ENCODE measurements around the gene ACD.
"Not testable (repeated sequence)": the region's sequence is repeated elsewhere in the genome, so short reads cannot be mapped to it uniquely, and the experiment has no call there.

Gene ACD

DNA sequence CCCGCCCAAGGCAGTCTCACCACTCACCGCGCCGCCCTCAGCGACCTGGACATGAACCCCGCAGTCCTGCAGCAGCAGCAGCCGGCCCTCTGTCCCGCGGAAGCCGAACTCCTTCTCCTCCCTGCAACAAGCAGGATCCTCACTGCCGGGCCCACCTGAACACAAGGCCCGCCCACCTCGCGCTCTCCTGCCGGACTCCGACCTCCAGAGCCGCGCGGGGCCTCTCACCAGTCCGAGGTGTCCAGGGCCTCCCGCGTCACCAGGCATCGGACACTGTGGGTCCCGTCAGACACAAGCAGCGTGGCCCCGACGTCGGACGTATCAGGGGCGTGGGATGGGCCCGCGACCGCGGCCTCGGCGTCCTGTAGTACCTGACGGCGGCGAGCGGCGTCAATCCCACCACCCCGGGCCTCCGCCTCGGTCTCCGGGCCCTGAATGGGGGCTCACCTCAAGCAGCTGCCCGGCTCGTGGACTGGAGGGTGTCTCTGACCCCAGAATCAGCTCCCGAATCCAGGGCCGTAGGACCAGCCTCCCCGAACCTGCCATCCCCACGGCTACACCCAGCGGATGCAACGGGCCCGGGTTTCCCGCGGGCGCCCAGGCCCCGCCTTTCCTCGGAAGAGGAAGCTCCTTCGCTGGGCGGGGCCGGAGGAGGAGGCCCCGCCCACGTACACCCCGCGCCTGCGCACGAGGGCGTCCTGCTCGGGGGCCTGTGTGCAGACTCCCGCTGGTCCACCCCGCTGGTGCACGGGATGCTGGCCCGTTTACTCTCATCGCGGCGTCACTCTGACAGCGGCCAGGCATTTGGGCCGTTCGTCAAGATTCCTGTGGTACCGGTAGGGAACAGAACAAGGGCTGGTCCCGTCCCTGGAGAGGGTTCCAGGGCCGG is at the start of gene ACD:
Gene ACD, minus strand, starts transcription at position 586 of the 889 bp plus-strand sequence. Its CDS starts 40 bp downstream, at position 546.
- no peak for DNase-seq

DNA sequence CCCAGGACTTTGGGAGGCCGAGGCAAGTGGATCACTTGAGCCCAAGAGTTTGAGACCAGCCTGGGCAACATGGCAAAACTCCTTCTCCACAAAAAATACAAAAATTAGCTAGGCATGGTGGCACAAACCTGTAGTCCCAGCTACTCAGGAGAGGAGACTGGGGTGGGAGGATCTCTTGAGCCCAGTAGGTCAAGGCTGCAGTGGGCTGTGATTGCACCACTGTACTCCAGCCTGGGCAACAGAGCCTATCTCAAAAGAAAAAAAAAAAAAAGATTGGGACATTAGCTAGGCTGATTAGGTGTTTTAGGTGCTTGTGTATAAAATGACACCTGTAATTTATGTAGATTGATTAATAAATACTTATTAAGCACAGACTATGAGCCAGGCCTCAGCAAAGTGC is 49.0 kb upstream of the ACD start:
- DNase-seq = no peak

DNA sequence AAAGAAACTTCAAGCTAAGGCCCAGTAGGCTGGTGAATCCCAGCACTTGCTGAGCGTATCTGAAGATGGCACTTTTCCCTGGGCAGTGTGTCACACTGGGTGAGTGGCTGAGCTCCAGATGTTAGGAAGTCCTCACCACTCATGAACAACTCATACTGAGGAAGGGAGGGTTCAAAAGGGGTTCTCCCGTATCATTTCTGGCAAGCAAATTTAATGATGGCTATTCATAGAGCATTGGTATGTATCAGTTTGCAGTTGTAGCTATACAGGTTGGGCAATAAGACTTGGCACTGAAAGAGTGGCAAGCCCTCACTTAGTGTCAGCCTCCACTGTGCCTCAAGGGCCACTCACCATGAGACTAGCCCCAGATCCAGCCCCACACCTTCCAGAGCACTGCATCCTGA is 48.3 kb upstream of the ACD start:
- DNase-seq = no peak

DNA sequence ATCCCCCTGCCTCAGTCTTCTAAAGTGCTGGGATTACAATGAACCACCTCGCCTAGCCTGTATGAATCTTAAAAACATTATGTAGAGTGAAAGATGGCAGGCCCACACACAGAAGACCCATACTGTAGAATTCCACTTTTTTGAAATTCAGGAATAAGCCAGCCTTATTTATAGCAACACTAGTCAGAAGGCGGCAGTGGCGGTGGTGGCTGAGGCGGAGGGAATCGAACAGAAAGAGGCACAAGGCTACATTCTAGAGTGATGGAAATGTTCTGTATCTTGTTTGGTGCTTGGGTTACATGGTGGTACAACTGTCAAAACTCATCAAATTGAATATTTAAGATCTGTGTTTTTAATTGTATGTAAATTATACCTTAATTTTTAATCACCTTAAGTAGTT is 47.7 kb upstream of the ACD start:
- DNase-seq = no peak

DNA sequence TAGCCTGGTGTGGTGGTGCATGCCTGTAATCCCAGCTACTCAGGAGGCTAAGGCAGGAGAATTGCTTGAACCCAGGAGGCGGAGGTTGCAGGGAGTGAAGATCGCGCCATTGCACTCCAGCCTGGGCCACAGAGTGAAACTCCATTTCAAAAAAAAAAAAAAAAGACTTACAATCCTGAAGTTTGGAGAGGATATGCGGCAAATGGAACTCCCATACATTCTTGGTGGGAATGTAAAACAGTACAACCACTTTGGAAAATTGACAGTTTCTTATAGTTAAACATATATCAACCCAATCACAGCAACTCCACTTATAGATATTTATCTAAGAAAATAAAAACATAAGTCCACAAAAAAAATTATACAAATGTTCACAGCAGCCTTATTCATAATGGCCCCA is 47.1 kb upstream of the ACD start:
- no peak for DNase-seq

DNA sequence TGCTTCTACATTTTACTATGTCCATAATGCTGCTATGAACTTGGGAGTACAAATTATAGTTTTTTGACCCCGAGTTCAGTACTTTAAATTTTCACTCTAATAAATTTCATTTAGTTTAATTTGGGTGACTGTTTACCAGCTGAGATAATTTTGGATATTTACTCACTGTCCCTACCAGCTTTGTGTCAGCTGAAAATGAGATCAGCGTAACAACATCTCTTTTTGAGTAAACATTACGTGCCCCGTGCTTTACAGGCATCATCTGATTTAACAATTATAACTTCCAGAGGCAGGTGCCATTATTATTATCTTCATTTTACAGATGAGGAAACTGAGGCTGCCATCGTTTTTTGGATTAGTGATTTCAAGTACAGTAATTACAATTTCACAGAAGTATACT is 44.0 kb upstream of the ACD start:
- no peak for DNase-seq

DNA sequence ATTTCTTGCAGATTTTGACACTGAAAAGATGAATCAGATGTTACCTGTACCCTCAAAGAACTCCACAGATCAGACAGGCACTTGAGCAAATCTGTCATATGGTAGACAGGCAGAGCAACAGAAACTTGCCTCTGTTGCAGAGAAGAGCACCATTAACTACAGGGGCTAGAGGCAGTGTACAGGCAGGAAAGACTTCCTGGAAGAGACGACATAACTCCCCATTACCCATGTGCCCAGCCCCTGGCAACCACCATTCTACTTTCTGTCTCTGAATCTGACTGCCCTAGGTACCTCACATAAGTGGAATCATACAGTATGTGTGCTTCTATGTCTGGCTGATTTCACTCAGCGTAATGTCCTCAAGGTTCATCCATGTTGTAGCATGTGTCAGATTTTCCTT is 43.6 kb upstream of the ACD start:
- DNase-seq = no peak

DNA sequence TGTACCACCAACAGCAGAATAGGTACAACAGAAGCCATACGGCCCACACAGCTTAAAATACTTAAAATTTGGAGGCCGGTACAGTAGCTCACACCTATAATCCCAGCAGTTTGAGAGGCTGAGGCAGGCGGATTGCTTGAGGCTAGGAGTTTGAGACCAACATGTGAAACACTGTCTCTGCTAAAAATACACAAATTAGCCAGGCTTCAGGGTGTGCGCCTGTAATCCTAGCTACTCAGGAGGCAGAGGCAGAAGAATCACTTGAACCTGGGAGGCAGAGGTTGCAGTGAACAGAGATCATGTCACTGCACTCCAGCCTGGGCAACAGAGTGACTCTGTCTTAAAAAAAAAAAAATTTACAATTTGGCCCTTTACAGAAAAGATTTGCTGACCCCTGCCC is 42.1 kb upstream of the ACD start:
- DNase-seq = no peak

DNA sequence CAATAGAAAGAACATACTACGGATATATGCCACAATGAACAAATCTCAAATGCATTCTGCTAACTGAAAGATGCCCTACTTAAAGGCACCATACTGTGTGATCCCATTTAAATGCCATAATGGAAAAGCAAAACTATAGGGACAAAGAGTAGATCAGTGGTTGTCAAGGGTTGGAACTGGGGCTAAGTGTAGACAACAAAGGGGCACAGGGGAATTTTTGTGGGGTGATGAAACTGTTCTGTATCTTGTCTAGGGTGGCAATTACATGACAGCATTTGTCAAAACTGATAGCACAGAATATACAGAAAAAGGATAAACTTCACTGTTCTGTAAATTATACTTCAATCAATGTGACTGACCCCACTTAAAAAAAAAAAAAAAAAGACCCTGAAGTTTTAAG is 41.4 kb upstream of the ACD start:
- no peak for DNase-seq

DNA sequence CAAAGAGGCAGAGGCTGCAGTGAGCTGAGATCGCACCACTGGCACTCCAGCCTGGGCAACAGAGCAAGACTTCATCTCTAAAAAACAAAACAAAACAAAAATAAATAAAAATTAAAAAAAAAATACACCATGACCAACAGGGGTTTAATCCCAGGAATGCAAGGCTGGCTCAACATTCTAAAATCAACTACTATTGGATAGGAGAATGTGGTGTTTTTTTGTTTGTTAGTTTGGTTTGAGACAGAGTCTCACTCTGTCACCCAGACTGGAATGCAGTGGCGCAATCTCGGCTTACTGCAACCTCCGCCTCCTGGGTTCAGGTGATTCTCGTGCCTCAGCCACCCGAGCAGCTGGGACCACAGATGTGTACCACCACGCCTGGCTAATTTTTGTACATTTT is 39.2 kb upstream of the ACD start:
- no peak for DNase-seq

DNA sequence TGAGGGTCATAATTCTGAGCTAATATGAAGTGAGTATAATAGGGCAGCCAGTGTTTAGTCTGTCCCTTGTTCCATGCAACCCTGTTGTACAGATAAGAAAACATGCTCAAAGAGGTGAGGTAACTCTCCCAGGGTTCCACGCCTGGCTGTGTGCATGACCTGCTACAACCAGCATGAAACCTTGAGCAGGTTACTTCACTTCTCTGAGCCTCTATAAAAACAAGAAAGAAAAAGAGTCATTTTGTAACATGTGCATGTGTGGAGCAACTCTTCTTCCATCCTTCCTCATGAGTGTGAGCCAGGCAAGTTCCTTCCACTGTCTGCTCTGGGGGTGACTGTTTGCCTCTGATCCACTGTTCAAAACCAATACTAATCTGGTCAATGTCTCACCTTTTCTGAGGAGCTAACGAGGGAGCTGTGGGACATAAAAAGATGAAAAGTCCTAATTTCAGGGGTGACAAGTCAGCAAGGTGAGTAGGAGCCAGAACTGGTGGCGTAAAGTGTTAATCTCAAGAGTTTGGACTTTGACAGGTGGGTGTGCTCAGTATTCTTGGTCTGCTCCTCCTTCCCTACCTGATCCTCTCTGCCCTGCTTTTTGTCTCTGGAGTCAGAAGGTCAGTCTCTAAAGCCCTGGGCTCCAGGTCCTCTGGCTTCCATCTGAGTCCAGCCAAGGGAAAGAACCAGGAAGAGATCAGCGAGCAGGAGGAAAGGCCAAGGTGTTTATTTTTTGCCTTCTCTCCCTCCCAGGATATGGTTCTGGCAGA is 37.5 kb upstream of the ACD start:
- no peak for DNase-seq

DNA sequence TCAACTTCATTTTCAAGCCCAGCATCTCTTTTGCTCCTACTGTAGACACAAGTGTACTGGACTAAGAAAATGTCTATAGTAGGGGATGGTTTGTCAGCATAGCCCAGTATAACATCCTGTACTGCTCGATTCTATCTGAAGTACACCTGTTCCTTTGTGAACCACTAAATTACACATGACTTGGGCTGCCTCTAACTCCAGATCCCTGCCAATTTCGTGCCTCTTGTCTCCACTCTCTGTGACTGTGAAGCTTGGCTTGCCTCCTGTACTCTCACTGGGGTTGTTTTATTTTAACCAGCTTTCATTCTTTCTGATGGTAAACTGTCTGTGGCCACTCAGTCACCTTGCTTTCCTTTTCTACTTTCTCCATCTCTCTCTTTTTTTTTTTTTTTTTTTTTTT is 34.6 kb upstream of the ACD start:
- DNase-seq = no peak

DNA sequence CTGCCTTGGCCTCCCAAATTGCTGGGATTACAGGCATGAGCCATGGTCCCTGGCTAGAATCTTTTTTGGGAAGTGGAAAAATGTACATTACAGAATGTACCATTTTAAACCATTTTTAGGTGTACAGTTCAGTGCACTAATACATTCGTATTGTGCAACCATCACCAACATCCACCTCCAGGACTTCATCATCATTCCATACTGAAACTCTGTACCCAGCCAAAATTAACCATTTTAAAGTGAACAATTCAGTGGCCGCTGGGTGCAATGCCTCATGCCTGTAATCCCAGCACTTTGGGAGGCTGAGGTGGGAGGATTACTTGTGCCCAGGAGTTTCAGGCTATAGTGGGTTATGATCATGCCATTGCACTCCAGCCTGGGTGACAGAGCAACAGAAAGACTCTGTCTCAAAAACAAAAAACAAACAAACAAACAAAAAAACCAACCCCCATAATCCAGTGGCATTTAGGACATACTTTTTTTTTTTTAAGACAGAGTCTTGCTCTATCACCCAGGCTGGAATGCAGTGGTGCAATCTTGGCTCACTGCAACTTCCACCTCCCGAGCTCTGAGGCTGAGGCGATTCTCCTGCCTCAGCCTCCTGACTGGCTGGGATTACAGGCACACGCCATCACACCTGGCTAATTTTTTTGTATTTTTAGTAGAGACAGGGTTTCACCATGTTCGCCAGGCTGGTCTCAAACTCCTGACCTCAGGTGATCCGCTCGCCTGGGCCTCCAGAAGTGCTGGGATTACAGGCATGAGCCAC is 33.6 kb upstream of the ACD start:
- not testable (repeated sequence) for DNase-seq

DNA sequence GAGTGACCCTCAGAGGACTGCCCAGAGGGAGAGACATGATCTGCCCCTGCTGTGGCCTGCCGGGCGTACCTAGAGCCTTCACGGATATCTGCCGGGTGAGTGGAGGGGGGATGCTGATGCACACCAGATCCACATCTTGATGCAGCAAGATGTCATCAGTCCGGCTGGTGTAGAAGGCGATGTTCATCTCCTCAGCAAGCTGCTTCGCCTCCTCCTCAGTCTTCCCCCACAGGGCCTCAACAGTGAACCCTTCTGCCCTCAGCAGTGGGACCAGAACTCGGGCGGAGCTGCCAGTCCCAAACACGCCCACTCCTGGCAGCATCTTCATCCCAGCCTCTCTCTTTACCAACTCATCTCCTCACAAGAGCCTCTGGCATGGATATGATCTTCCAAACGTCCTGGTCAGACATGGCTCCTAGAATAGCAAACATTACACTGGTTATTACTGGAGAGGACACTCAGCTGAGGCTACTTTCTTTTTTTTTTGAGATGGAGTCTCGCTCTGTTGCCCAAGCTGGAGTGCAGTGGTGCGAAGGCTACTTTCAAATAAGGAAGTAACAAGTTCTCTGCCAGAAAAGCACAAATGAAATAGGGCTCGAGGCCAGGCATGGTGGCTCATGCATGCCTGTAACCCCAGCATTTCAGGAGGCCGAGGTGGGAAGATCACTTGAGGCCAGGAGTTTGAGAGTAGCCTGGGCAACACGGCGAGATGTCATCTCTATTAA is 25.5 kb upstream of the ACD start:
- no peak for DNase-seq

DNA sequence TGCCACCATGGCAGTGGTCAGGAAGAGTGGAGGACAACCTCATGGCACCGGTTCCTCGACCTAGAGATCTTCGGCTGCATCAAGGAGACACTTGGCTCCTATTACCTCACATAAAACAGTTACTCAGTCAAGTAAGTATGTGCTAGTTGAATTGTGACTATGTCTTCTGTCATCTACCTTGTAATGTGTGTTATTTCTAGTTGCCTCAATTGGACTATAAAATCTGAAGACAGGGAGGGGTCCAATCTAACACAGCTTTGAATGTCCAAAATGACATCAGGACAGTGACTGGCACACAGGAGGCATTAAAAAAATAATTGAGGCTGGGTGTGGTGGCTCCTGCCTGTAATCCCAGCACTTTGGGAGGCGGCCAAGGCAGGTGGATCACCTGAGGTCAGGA is 23.7 kb upstream of the ACD start:
- DNase-seq = no peak

DNA sequence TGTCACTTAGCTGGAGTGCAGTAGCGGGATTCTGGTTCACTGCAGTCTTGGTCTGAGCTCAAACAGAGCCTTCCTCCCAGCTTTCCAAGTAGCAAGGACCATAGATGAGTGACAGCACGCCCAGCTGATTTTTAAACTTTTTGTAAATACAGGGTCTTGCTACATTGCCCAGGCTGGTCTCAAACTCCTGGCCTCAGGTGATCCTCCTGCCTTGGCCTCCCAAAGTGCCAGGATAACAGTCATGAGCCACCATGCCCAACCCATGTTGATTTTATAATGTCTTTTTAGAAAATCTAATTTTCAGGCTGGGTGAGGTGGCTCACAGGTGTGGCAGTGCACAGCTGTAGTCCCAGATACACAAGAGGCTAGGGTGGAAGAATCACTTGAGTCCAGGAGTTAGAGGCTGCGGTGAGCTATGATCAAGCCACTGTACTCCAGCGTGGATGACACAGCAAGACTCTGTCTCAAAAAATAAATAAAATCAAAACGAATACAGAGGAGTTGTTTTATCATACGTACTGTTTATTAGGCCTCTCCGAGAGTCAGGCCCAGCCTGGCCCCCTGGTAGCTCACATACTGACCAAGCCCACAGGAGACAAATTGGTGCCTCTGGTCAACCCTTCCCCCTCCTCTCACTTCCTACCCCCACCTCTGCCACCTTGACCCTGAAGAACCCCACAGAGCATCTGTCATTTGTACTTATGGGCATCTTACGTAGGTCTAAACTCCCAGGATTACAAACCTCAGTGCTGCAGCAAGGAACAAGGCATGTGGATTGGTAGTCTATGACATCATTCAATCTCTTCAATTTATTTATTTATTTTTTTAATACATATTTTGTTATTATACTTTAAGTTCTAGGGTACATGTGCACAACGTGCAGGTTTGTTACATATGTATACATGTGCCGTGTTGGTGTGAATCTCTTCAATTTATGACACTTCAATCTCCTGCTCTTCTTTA is 20.2 kb upstream of the ACD start:
- DNase-seq = no peak

DNA sequence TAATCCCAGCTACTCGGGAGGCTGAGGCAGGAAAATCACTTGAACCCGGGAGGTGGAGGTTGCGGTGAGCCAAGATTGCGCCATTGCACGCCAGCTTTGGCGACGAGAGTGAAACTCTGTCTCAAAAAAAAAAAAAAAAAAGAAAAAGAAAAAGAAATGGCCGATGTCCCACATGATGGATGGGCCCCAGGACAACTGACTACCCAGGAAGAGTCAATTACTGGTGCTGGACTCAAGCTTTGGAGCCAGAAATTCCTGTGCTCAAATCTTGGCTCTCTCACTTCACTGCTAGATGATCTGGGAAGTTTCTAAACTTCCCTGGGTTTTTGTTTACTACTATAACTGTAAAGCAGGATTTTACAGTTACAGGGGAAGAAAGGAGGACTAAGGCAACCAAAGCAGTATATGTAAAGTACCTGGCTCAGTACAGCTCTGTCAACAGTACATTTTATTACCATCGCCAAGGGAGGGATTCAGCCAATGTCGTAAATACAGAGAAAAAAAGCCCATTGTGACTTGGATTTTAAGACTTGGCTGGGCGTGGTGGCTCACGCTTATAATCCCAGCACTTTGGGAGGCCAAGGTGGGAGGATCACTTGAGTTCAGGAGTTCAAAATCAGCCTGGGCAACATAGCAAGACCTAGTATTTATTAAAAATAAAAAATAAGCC is 18.4 kb upstream of the ACD start:
- no peak for DNase-seq

DNA sequence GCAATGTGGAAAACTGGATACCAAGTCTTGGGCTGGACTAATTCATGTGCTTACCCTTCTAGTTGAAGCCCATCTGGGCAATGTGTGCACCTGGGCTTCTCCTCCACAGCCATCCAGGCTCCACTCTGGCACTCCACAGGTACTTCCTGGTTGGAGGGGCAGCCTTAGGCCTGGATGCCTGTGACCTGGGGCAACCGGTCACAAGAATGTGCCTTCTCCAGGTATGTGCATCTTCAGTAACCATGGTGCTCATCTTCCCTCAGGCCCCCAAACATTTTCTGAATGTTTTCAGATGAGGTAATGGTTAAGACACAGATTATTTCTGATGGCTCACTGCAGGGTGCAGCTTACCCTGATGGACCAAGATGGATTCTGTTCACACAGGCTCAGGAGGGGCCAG is 17.7 kb upstream of the ACD start:
- no peak for DNase-seq

DNA sequence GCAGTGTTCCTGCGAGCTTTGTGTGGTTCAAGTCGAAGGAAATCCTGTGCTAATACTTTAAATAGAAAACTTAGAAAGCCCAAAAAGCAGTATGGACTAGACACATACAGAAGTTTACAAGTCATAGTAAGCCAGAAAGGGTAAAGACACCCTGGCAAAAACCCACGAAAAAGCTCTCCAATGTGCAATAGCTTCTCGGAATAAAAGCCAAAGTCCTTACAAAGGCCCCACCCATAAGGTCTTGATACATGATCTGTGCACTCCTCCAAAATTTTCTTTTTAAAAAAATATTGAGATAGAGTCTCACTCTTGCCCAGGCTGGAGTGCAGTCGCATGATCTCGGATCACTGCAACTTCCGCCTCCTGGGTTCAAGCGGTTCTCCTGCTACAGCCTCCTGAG is 16.9 kb upstream of the ACD start:
- DNase-seq = no peak

DNA sequence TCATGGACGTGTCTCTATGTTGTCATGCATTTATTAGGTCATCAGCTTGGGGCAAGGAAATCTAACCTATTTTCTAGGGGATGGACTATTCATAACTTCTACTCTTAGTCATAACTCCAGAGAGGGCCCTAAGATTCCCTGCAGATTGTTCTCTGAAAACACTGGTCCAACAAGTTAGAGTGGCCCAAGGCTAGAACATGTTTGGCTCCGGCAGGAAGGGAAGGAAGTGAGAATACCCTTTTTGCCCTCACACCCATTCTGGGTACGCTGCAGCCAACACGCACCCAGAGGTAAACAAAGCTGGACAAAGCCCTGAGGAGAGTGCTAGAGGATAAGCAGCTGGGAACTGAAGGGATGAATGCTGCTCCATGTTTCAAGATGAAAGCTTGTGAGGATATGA is 16.5 kb upstream of the ACD start:
- DNase-seq = no peak

DNA sequence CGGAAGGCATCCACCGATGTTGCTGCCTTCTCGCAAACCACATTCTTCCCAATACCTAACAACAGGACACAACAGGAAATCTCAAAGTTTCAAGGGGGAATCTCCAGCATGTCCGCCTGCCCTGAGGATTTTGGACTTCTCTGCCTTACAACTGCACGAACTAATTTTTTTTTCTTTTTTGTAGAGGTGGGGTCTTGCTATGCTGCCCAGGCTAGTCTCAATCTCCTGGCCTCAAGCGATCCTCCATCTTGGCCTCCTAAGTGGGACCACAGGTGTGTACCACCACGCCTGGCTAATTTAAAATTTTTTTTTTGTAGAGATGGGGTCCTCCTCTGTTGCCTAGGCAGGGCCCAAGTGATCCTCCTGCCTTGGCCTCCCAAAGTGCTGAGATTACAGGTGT is 15.9 kb upstream of the ACD start:
- DNase-seq = no peak
